Natural killer cell treated with Interleukin-12 subunit alpha and Interleukin-12 subunit beta and Interleukin-15 and Interleukin-18, amount 100 ng/mL, for 72 hours (primary cell): ENCODE measurements around the gene CCDC13. TPM values are rescaled to one million over a fixed set of nuclear protein-coding genes. Genes with fewer than 3 reads are reported as not detected.
A peak's percentile ranks its signal among the peaks of the same experiment; 100 is the strongest.

Experiments
- ATAC-seq, 2 donors: fragments of 150-1000 bp; cut with Tn5 transposase in 1 of 2; sonication (Bioruptor Pico), chemical (Tn5 transposase) in 1 of 2; 2 replicates each; pipeline ENCODE4 v1.10.0; 2021
- DNase-seq: peaks from one replicate; pipeline ENCODE4 v3.0.0; 2022; ENCODE audit warnings: low spot score
- H3K27ac Mint-ChIP-seq, 2 donors: 1 replicate in 1 of 2; 2 replicates in 1 of 2; pipeline ENCODE4 v1.8.0; 2022; ENCODE audit warnings: mixed read lengths in 2 of 2, mild to moderate bottlenecking in 1 of 2, moderate library complexity in 1 of 2
- H3K27me3 Mint-ChIP-seq, 2 donors: 1 replicate in 1 of 2; 2 replicates in 1 of 2; pipeline ENCODE4 v1.8.0; 2022; ENCODE audit warnings: mixed read lengths in 2 of 2
- H3K36me3 Mint-ChIP-seq: one replicate; pipeline ENCODE4 v1.8.0; 2022; ENCODE audit warnings: mixed read lengths
- H3K4me1 Mint-ChIP-seq, 2 donors: 1 replicate in 1 of 2; 2 replicates in 1 of 2; pipeline ENCODE4 v1.8.0; 2022; ENCODE audit warnings: low read depth in 2 of 2, mixed read lengths in 2 of 2, mild to moderate bottlenecking in 1 of 2
- H3K4me3 Mint-ChIP-seq: one replicate; pipeline ENCODE4 v1.8.0; 2022; ENCODE audit warnings: mixed read lengths
- H3K9me3 Mint-ChIP-seq: 2 replicates; pipeline ENCODE4 v1.8.0; 2022; ENCODE audit warnings: mixed read lengths
- total RNA-seq, 2 donors: library from RNA; stranded (reverse); gene quantifications; one replicate each; pipeline ENCODE4 v1.2.3, GENCODE V29; 2022

CCDC13 gene
- total RNA-seq, 2 donors from 2014 or later = 1.0 to 1.2 TPM

GRCh38 chr3:42743204-42743995, 29.7 kb downstream of the CCDC13 start:
- Mint-ChIP-seq H3K27ac (no peak overlapping the region), H3K27me3 (no peaks in the 10 kb centered on the region), H3K4me1 (peaks cover 0 to 2% of the 10 kb centered on the region in 2 donors), H3K9me3 (no peaks in the 10 kb centered on the region), H3K36me3 (no peaks in the 10 kb centered on the region), H3K4me3 (no peak overlapping the region)
- ATAC-seq = no peak
- no peak for DNase-seq

- H3K36me3 Mint-ChIP-seq = no peaks in the 10 kb centered on the region
- peak in 1 of 2 donors; percentile 26 for ATAC-seq
- H3K9me3 Mint-ChIP-seq = no peaks in the 10 kb centered on the region
- DNase-seq = no peak
- H3K4me1 Mint-ChIP-seq = no peaks in the 10 kb centered on the region
- no peak overlapping the region for H3K4me3 Mint-ChIP-seq
- H3K27me3 Mint-ChIP-seq = no peaks in the 10 kb centered on the region
- H3K27ac Mint-ChIP-seq = no peak overlapping the region
Measured at GRCh38 chr3:42742688-42743087, 30.4 kb downstream of the CCDC13 start.

GRCh38 chr3:42742259-42742658, 30.8 kb downstream of the CCDC13 start:
- Mint-ChIP-seq H3K27me3 (no peaks in the 10 kb centered on the region), H3K9me3 (no peaks in the 10 kb centered on the region), H3K27ac (no peak overlapping the region), H3K36me3 (no peaks in the 10 kb centered on the region), H3K4me3 (no peak overlapping the region), H3K4me1 (no peaks in the 10 kb centered on the region)
- ATAC-seq (no peak), DNase-seq (no peak)

GRCh38 chr3:42741796-42742195, 31.3 kb downstream of the CCDC13 start:
- H3K27me3 Mint-ChIP-seq = no peaks in the 10 kb centered on the region
- no peaks in the 10 kb centered on the region for H3K36me3 Mint-ChIP-seq
- H3K4me3 Mint-ChIP-seq = no peak overlapping the region
- H3K9me3 Mint-ChIP-seq = no peaks in the 10 kb centered on the region
- ATAC-seq = peak in 1 of 2 donors; percentile 11
- DNase-seq = no peak
- no peaks in the 10 kb centered on the region for H3K4me1 Mint-ChIP-seq
- no peak overlapping the region for H3K27ac Mint-ChIP-seq

GRCh38 chr3:42739401-42740158, 33.5 kb downstream of the CCDC13 start:
- DNase-seq = no peak
- H3K27ac Mint-ChIP-seq = no peak overlapping the region

GRCh38 chr3:42736531-42736930, 36.5 kb downstream of the CCDC13 start:
- no peaks in the 10 kb centered on the region for H3K4me1 Mint-ChIP-seq
- no peak for DNase-seq
- no peaks in the 10 kb centered on the region for H3K9me3 Mint-ChIP-seq
- no peak overlapping the region for H3K4me3 Mint-ChIP-seq
- no peaks in the 10 kb centered on the region for H3K36me3 Mint-ChIP-seq
- no peak overlapping the region for H3K27ac Mint-ChIP-seq
- no peak for ATAC-seq
- peaks cover 0 to 3% of the 10 kb centered on the region in 2 donors for H3K27me3 Mint-ChIP-seq

More at GRCh38 chr3:42739401-42740158, 33.5 kb downstream of the CCDC13 start:
- Mint-ChIP-seq H3K4me1 (no peaks in the 10 kb centered on the region), H3K9me3 (no peaks in the 10 kb centered on the region), H3K36me3 (no peaks in the 10 kb centered on the region), H3K4me3 (no peak overlapping the region), H3K27me3 (peaks cover 0 to 3% of the 10 kb centered on the region in 2 donors)
- ATAC-seq = peak; percentile 26 to 50

- Mint-ChIP-seq H3K36me3 (no peaks in the 10 kb centered on the region), H3K9me3 (no peaks in the 10 kb centered on the region), H3K4me3 (no peak overlapping the region), H3K27me3 (peaks cover 0 to 3% of the 10 kb centered on the region in 2 donors), H3K4me1 (no peaks in the 10 kb centered on the region), H3K27ac (no peak overlapping the region)
- ATAC-seq (no peak), DNase-seq (no peak)
Measured at GRCh38 chr3:42736081-42736480, 37.0 kb downstream of the CCDC13 start.

- H3K4me1 Mint-ChIP-seq = no peaks in the 10 kb centered on the region
- no peaks in the 10 kb centered on the region for H3K36me3 Mint-ChIP-seq
- H3K27me3 Mint-ChIP-seq = peaks cover 0 to 3% of the 10 kb centered on the region in 2 donors
- H3K4me3 Mint-ChIP-seq = no peak overlapping the region
- no peak for DNase-seq
- no peak for ATAC-seq
- H3K9me3 Mint-ChIP-seq = no peaks in the 10 kb centered on the region
- H3K27ac Mint-ChIP-seq = peak overlapping the region in 1 of 2 donors; percentile 26
Measured at GRCh38 chr3:42735615-42736014, 37.4 kb downstream of the CCDC13 start.

- no peaks in the 10 kb centered on the region for H3K9me3 Mint-ChIP-seq
- ATAC-seq = peak; percentile 21 to 29
Measured at GRCh38 chr3:42735019-42735418, 38.0 kb downstream of the CCDC13 start.

GRCh38 chr3:42734263-42734860, 38.7 kb downstream of the CCDC13 start:
- H3K4me3 Mint-ChIP-seq = no peak overlapping the region
- no peaks in the 10 kb centered on the region for H3K36me3 Mint-ChIP-seq
- peaks cover 0 to 3% of the 10 kb centered on the region in 2 donors for H3K27me3 Mint-ChIP-seq
- H3K27ac Mint-ChIP-seq = no peak overlapping the region
- peak in 1 of 2 donors; percentile 18 for ATAC-seq
- DNase-seq = no peak
- H3K4me1 Mint-ChIP-seq = no peaks in the 10 kb centered on the region
- no peaks in the 10 kb centered on the region for H3K9me3 Mint-ChIP-seq

More at GRCh38 chr3:42735019-42735418, 38.0 kb downstream of the CCDC13 start:
- peaks cover 0 to 3% of the 10 kb centered on the region in 2 donors for H3K27me3 Mint-ChIP-seq
- no peaks in the 10 kb centered on the region for H3K4me1 Mint-ChIP-seq
- no peaks in the 10 kb centered on the region for H3K36me3 Mint-ChIP-seq
- H3K27ac Mint-ChIP-seq = peak overlapping the region in 1 of 2 donors; percentile 26
- no peak for DNase-seq
- H3K4me3 Mint-ChIP-seq = no peak overlapping the region

- DNase-seq (no peak), ATAC-seq (no peak)
- H3K27me3 Mint-ChIP-seq = peaks cover 0 to 3% of the 10 kb centered on the region in 2 donors
- no peaks in the 10 kb centered on the region for H3K9me3 Mint-ChIP-seq
- H3K27ac Mint-ChIP-seq = no peak overlapping the region
- H3K36me3 Mint-ChIP-seq = no peaks in the 10 kb centered on the region
- no peaks in the 10 kb centered on the region for H3K4me1 Mint-ChIP-seq
- no peak overlapping the region for H3K4me3 Mint-ChIP-seq
Measured at GRCh38 chr3:42733501-42734262, 39.4 kb downstream of the CCDC13 start.

GRCh38 chr3:42732829-42733459, 40.1 kb downstream of the CCDC13 start:
- no peaks in the 10 kb centered on the region for H3K4me1 Mint-ChIP-seq
- no peaks in the 10 kb centered on the region for H3K36me3 Mint-ChIP-seq
- H3K9me3 Mint-ChIP-seq = no peaks in the 10 kb centered on the region
- DNase-seq (no peak), ATAC-seq (no peak)
- no peak overlapping the region for H3K4me3 Mint-ChIP-seq
- peaks cover 0 to 5% of the 10 kb centered on the region in 2 donors for H3K27me3 Mint-ChIP-seq
- H3K27ac Mint-ChIP-seq = no peak overlapping the region
